Measurements from ENCODE around the gene RNF224. TPM values are rescaled to one million over a fixed set of nuclear protein-coding genes. Genes with fewer than 3 reads are reported as not detected.

Gene RNF224
- total RNA-seq, 4 donors from 2014 or later = 0.34 to 2.0 (median 1.1) TPM

DNA sequence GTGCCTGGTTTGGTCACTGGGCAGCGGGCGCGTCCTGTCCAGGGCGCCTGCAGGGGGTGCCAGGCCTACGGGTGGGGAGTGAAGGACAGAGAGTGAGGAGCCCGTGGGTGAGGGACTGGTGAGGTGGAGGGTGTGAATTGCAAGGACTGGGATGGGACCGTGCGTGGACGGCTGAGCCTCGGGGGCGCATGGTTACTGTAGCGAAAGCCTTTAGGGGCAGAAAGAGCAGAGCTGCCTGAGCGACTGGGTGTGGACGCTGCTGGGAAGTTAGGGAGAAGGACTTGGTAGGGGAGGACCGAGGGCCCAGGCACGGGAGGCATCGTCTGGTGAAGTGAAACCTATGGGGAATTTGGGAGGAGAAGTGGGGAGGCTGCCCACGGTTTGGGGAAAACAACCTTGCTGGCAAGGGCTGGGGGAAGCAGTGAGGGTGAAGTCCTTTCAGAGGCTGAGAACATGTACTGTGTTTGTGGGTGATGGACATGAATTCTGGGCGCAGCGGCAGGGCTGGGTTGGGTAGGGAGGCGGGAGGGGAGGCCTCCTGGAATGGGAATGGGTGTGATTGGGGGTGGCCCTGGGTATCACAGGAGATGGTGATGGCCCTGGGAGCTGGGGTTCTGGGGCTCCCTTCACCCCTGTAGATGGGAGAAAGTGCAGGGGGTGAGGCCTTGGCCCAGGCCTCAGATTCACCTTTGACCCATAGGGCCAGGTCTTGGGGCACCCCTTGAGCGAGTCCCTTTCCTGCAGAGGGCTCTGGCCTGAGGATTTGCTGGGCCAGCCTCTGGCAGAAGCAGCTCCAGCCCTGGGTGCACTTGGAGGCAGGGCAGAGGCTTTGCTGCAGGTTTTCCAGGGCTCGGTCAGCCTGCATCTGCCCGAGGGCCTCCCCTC, 48.5 kb downstream of the RNF224 start:
- WGBS = 74% methylated on average over 21 of the region's 24 CpGs
- H3K27me3 ChIP-seq = peaks cover 36% of the 10 kb centered on the region
- no peak overlapping the region for H3K4me3 ChIP-seq
- H3K36me3 ChIP-seq = peaks cover 15% of the 10 kb centered on the region
- H3K27ac ChIP-seq = no peak overlapping the region
- peaks cover 81% of the 10 kb centered on the region for H3K4me1 ChIP-seq
- TF ChIP-seq POLR2AphosphoS5 (IDR thresholded peaks at IDR 0.05) = no peak
- TF ChIP-seq EP300 (IDR thresholded peaks at IDR 0.05) = no peak
- no peak for TF ChIP-seq POLR2A (IDR thresholded peaks at IDR 0.05)
- H3K9me3 ChIP-seq = no peaks in the 10 kb centered on the region
- DNase-seq (ENCODE audit: low spot score in 2 of 2) = peak in 1 of 2 donors; percentile 62

GRCh38 chr9:137276473-137277328, 49.4 kb downstream of the RNF224 start:
- peak in 1 of 2 donors; percentile 75 for DNase-seq (ENCODE audit: low spot score in 2 of 2)
- TF ChIP-seq POLR2AphosphoS5 (IDR thresholded peaks at IDR 0.05) (no peak), POLR2A (IDR thresholded peaks at IDR 0.05) (no peak), EP300 (IDR thresholded peaks at IDR 0.05) (no peak)
- TF ChIP-seq, protein P1, sequence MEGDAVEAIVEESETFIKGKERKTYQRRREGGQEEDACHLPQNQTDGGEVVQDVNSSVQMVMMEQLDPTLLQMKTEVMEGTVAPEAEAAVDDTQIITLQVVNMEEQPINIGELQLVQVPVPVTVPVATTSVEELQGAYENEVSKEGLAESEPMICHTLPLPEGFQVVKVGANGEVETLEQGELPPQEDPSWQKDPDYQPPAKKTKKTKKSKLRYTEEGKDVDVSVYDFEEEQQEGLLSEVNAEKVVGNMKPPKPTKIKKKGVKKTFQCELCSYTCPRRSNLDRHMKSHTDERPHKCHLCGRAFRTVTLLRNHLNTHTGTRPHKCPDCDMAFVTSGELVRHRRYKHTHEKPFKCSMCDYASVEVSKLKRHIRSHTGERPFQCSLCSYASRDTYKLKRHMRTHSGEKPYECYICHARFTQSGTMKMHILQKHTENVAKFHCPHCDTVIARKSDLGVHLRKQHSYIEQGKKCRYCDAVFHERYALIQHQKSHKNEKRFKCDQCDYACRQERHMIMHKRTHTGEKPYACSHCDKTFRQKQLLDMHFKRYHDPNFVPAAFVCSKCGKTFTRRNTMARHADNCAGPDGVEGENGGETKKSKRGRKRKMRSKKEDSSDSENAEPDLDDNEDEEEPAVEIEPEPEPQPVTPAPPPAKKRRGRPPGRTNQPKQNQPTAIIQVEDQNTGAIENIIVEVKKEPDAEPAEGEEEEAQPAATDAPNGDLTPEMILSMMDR (IDR thresholded peaks at IDR 0.05) = no peak
- H3K27me3 ChIP-seq = peaks cover 44% of the 10 kb centered on the region
- 30% methylated on average over 14 of the region's 30 CpGs for WGBS
- peaks cover 77% of the 10 kb centered on the region for H3K4me1 ChIP-seq
- no peaks in the 10 kb centered on the region for H3K9me3 ChIP-seq
- H3K27ac ChIP-seq = peak overlapping the region; percentile 62
- H3K36me3 ChIP-seq = peaks cover 15% of the 10 kb centered on the region
- H3K4me3 ChIP-seq = peak overlapping the region; percentile 47

DNA sequence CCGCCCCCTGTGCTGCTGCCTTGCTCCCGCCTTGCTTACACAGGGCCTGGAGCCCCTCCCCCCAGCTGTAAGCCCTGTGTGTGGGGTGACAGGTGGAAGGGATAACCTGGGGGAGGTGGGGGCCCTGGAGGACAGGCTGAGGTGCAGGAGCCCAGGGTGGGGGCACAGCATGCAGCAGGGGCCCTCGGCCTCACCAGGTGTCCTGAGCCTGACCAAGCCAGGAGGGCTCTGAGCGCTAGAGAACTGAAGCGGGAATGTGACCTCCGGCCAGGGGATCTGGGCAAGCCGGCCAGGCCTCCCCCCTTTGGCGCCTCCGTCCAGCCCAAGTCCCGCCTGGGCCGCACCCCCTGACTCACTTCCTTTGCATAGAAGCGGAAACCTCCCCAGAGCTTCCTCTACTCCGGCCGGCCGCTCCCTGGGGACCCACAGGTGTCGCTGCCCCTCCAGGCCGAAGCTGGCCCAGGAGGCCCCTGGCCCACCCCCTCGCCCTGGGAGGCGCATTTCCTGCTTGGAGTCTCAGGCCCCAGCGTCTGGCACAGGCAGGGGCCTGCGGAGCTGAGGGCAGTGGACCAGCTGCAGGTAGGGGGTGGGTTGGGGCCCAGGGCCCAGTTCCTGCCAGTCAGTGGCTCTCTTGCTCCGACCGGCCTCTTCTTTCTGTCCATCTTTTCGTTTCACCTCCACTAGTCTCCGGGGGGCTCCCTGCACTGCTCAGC, 50.2 kb downstream of the RNF224 start, which contains the start of gene TOR4A:
TOR4A (plus strand) TSS at position 398 of the 713 bp plus-strand sequence. CDS start 964 bp downstream, outside the sequence.
- TF ChIP-seq EP300 (IDR thresholded peaks at IDR 0.05) (no peak), POLR2A (IDR thresholded peaks at IDR 0.05) (no peak), POLR2AphosphoS5 (IDR thresholded peaks at IDR 0.05) (no peak)
- TF ChIP-seq, protein P1 (IDR thresholded peaks at IDR 0.05) = no peak
- Histone ChIP-seq H3K4me3 (peak within 1 kb of the TSS; percentile 47), H3K36me3 (peaks cover 9% of the 10 kb centered on the region), H3K27ac (peak within 1 kb of the TSS; percentile 62), H3K4me1 (peaks cover 69% of the 10 kb centered on the region), H3K9me3 (no peaks in the 10 kb centered on the region), H3K27me3 (peaks cover 44% of the 10 kb centered on the region)
- DNase-seq (ENCODE audit: low spot score in 2 of 2) = peak; percentile 90 to 93
- WGBS = 12% methylated on average over 14 of the region's 25 CpGs

DNA sequence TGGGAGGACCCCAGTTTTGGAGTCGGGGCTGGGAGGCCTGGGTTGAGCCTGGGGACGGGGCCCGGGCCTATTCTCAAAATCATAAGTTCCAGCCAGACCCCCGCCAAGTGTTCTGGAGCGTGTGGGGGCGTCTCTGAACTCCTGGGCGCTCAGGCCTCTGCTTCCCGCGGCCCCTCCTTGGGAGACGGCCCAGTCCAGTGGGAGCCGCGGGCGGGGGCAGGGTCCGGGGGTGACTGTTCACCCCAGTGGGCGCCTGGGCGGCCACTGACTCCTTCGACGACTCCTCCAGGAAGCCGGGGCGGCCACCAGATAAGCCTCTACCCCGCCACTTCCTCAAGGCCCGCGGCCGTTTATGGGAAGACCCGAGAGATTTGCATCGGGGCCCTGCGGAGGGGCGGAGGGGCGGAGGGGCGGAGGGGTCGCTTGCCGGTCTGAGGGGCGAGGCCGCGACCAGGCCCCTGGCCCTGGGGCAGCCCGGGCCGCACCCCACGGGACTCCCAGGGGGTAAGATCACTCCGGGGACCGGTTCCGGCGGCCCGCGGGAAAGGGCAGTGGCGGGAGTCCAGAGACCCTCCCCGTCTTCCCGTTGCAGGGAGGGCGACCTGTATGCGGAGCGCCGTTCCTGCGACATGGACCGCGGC, 50.9 kb downstream of the RNF224 start:
- DNase-seq (ENCODE audit: low spot score in 2 of 2) = peak in 1 of 2 donors; percentile 71
- Histone ChIP-seq H3K4me3 (peak overlapping the region; percentile 47), H3K27me3 (peaks cover 44% of the 10 kb centered on the region), H3K9me3 (no peaks in the 10 kb centered on the region), H3K27ac (no peak overlapping the region), H3K4me1 (peaks cover 64% of the 10 kb centered on the region), H3K36me3 (peaks cover 2% of the 10 kb centered on the region)
- TF ChIP-seq, protein P1 (IDR thresholded peaks at IDR 0.05) = no peak
- TF ChIP-seq POLR2AphosphoS5 (IDR thresholded peaks at IDR 0.05) = no peak
- no peak for TF ChIP-seq POLR2A (IDR thresholded peaks at IDR 0.05)
- no peak for TF ChIP-seq EP300 (IDR thresholded peaks at IDR 0.05)
- WGBS = 4% methylated on average over 23 of the region's 54 CpGs

Other genes starting within 250 kb of the RNF224 start
- gene PTGDS, start 250.0 kb upstream of the RNF224 start, total RNA-seq = 10 to 100 TPM in 3 of 4 donors, 1 to 10 TPM in 1; 4.3 to 31.7 (median 25.7) TPM
- under 1 TPM in 2 of 4 donors, not detected in 2; 0.18 to 0.40 TPM for gene LCNL1, start 244.5 kb upstream of the RNF224 start, total RNA-seq
- 10 to 100 TPM; 43.2 to 68.6 (median 61.5) TPM for gene PAXX, start 235.1 kb upstream of the RNF224 start, total RNA-seq
- gene CLIC3, start 230.9 kb upstream of the RNF224 start, total RNA-seq = 100 to 1,000 TPM in 3 of 4 donors, 10 to 100 TPM in 1; 20.6 to 159 (median 130) TPM
- 10 to 100 TPM; 10.4 to 44.7 (median 33.4) TPM for gene ABCA2, start 199.3 kb upstream of the RNF224 start, total RNA-seq
- gene FUT7, start 195.4 kb upstream of the RNF224 start, total RNA-seq = under 1 TPM in 1 of 4 donors, not detected in 3; 0.72 TPM
- 10 to 100 TPM; 22.2 to 64.0 (median 47.3) TPM for gene NPDC1, start 181.3 kb upstream of the RNF224 start, total RNA-seq
- gene ENTPD2, start 173.4 kb upstream of the RNF224 start, total RNA-seq = 10 to 100 TPM; 13.3 to 20.8 (median 16.7) TPM
- 10 to 100 TPM in 3 of 4 donors, 1 to 10 TPM in 1; 8.2 to 13.6 (median 13.3) TPM for gene SAPCD2, start 156.9 kb upstream of the RNF224 start, total RNA-seq
- 10 to 100 TPM in 1 of 4 donors, 1 to 10 TPM in 3; 5.0 to 10.1 (median 6.8) TPM for gene UAP1L1, start 150.0 kb upstream of the RNF224 start, total RNA-seq
- gene MAN1B1, start 140.5 kb upstream of the RNF224 start, total RNA-seq = 10 to 100 TPM; 52.1 to 99.2 (median 63.1) TPM
- 100 to 1,000 TPM in 2 of 4 donors, 10 to 100 TPM in 2; 71.4 to 139 (median 96.5) TPM for gene DPP7, start 112.8 kb upstream of the RNF224 start, total RNA-seq
- under 1 TPM in 3 of 4 donors, not detected in 1; 0.16 to 0.25 (median 0.16) TPM for gene GRIN1, start 88.3 kb upstream of the RNF224 start, total RNA-seq
- 10 to 100 TPM in 1 of 4 donors, 1 to 10 TPM in 3; 5.4 to 37.2 (median 7.9) TPM for gene LRRC26, start 57.5 kb upstream of the RNF224 start, total RNA-seq
- gene TMEM210, start 55.4 kb upstream of the RNF224 start, total RNA-seq = not detected
- 10 to 100 TPM; 24.8 to 99.8 (median 54.9) TPM for gene ANAPC2, start 38.9 kb upstream of the RNF224 start, total RNA-seq
- 10 to 100 TPM; 45.9 to 72.0 (median 71.1) TPM for gene SSNA1, start 38.8 kb upstream of the RNF224 start, total RNA-seq
- 10 to 100 TPM; 12.6 to 23.6 (median 18.7) TPM for gene TPRN, start 26.8 kb upstream of the RNF224 start, total RNA-seq
- 10 to 100 TPM; 25.0 to 52.4 (median 40.8) TPM for gene TMEM203, start 21.9 kb upstream of the RNF224 start, total RNA-seq
- gene NDOR1, start 21.8 kb upstream of the RNF224 start, total RNA-seq = 10 to 100 TPM; 13.4 to 21.0 (median 20.6) TPM
- gene RNF208, start 5.3 kb upstream of the RNF224 start, total RNA-seq = 1 to 10 TPM; 2.8 to 7.5 (median 5.2) TPM
- 10 to 100 TPM; 22.8 to 65.7 (median 44.2) TPM for gene CYSRT1, start 2.3 kb upstream of the RNF224 start, total RNA-seq
- under 1 TPM in 1 of 4 donors, not detected in 3; 0.34 TPM for gene SLC34A3, start 3.4 kb downstream of the RNF224 start, total RNA-seq
- 100 to 1,000 TPM; 225 to 708 (median 639) TPM for gene TUBB4B, start 13.8 kb downstream of the RNF224 start, total RNA-seq
- 1 to 10 TPM in 1 of 4 donors, not detected in 3; 1.2 TPM for gene STPG3, start 23.8 kb downstream of the RNF224 start, total RNA-seq
- gene NELFB, start 27.8 kb downstream of the RNF224 start, total RNA-seq = 10 to 100 TPM; 45.0 to 54.2 (median 50.9) TPM
- gene TOR4A, start 50.2 kb downstream of the RNF224 start, total RNA-seq = 1 to 10 TPM; 3.5 to 9.2 (median 4.4) TPM
- gene NRARP, start 74.8 kb downstream of the RNF224 start, total RNA-seq = 10 to 100 TPM; 25.3 to 69.0 (median 65.5) TPM
- gene EXD3, start 195.7 kb downstream of the RNF224 start, total RNA-seq = 10 to 100 TPM in 3 of 4 donors, 1 to 10 TPM in 1; 7.3 to 54.0 (median 16.4) TPM
- gene NOXA1, start 195.9 kb downstream of the RNF224 start, total RNA-seq = 1 to 10 TPM; 2.2 to 7.6 (median 4.0) TPM
- gene ENTPD8, start 213.9 kb downstream of the RNF224 start, total RNA-seq = not detected
- 10 to 100 TPM; 36.1 to 48.1 (median 39.8) TPM for gene NSMF, start 231.8 kb downstream of the RNF224 start, total RNA-seq

Measured in suprapubic skin (tissue), 4 donors.